GM12891 (cell line): ENCODE data around the gene SEMA6A.

Experiments used
- PAX5 ChIP-seq: IDR thresholded peaks from 2 replicates; pipeline ENCODE4 v1.6.1; 2011; ENCODE audit warnings: low read length, moderate library complexity, mild to moderate bottlenecking; ENCODE audit not compliant: insufficient read depth, severe bottlenecking
- POLR2A ChIP-seq: IDR thresholded peaks from 2 replicates; pipeline ENCODE4 v1.6.1; 2011; ENCODE audit warnings: low read depth, low read length, control low read depth
- POLR2AphosphoS5 ChIP-seq: IDR thresholded peaks from 2 replicates; pipeline ENCODE4 v1.6.1; 2011; ENCODE audit warnings: low read depth, low read length, control low read depth
- TAF1 ChIP-seq: IDR thresholded peaks from 2 replicates; pipeline ENCODE4 v1.6.1; 2011; ENCODE audit warnings: low read depth, low read length, control low read depth

DNA sequence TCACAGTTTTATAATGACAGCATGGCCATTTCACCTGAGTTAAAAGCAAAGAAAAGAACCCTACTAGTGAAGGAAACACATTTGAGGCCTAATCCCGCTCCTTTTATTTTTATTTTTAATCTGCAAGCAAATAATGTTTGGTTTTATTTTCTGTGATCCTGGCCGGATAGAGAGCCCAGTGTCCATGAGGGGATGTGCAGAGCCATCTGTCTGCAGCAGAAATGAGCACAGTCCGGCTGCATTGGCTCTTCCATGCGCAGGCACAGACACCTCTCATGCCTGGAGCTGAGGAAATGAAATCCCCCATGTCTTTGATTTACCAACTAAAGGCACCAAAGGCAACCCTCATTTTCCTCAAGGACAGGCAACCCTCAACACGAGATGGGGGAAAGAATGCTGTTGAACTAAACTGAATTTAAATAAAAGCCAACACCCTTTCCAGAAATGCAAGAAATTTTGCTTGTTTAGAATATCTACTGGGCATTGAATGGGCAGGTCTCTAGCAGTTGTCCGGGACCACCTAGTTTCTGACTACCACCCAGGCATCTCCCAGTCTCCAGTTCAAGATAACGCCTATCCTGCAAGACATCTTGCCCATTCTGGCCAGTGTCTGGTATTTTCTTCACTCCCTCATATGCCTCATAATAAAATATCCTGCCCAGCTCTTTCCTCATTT lies 47.9 kb upstream of the SEMA6A start:
- TF ChIP-seq POLR2AphosphoS5, result no peak
- TF ChIP-seq POLR2A, result no peak
- no peak for TF ChIP-seq PAX5
- TF ChIP-seq TAF1, result no peak
